ENCODE results near the gene SIGLEC15.
"Not testable (repeated sequence)": the region's sequence is repeated elsewhere in the genome, so short reads cannot be mapped to it uniquely, and the experiment has no call there.

The SIGLEC15 gene

GRCh38 chr18:45844938-45845337, 19.5 kb downstream of the SIGLEC15 start:
- no peak for DNase-seq (ENCODE audit: low spot score)

GRCh38 chr18:45845410-45845809, 19.9 kb downstream of the SIGLEC15 start:
- DNase-seq (ENCODE audit: low spot score) = no peak

- DNase-seq (ENCODE audit: low spot score) = no peak
Observed at GRCh38 chr18:45847119-45847518, 21.6 kb downstream of the SIGLEC15 start.

GRCh38 chr18:45848643-45849042, 23.2 kb downstream of the SIGLEC15 start:
- DNase-seq (ENCODE audit: low spot score) = not testable (repeated sequence)

GRCh38 chr18:45849529-45849928, 24.1 kb downstream of the SIGLEC15 start:
- no peak for DNase-seq (ENCODE audit: low spot score)

- no peak for DNase-seq (ENCODE audit: low spot score)
Observed at GRCh38 chr18:45850021-45850420, 24.5 kb downstream of the SIGLEC15 start.

GRCh38 chr18:45851161-45851925, 25.9 kb downstream of the SIGLEC15 start:
- DNase-seq (ENCODE audit: low spot score) = no peak

- no peak for DNase-seq (ENCODE audit: low spot score)
Observed at GRCh38 chr18:45852631-45853030, 27.2 kb downstream of the SIGLEC15 start.

- no peak for DNase-seq (ENCODE audit: low spot score)
Observed at GRCh38 chr18:45854036-45854586, 28.6 kb downstream of the SIGLEC15 start.

- peak; percentile 27 for DNase-seq (ENCODE audit: low spot score)
Observed at GRCh38 chr18:45856531-45856930, 31.1 kb downstream of the SIGLEC15 start.

- DNase-seq (ENCODE audit: low spot score) = no peak
Observed at GRCh38 chr18:45859334-45859733, 33.9 kb downstream of the SIGLEC15 start.

- no peak for DNase-seq (ENCODE audit: low spot score)
Observed at GRCh38 chr18:45860492-45860891, 35.0 kb downstream of the SIGLEC15 start.

- DNase-seq (ENCODE audit: low spot score) = no peak
Observed at GRCh38 chr18:45860971-45861370, 35.5 kb downstream of the SIGLEC15 start.

- no peak for DNase-seq (ENCODE audit: low spot score)
Observed at GRCh38 chr18:45861926-45862325, 36.5 kb downstream of the SIGLEC15 start.

GRCh38 chr18:45863469-45863868, 38.0 kb downstream of the SIGLEC15 start:
- no peak for DNase-seq (ENCODE audit: low spot score)

- DNase-seq (ENCODE audit: low spot score) = no peak
Observed at GRCh38 chr18:45864081-45864480, 38.6 kb downstream of the SIGLEC15 start.

GRCh38 chr18:45865466-45865865, 40.0 kb downstream of the SIGLEC15 start:
- DNase-seq (ENCODE audit: low spot score) = no peak

GRCh38 chr18:45870419-45870818, 44.9 kb downstream of the SIGLEC15 start:
- DNase-seq (ENCODE audit: low spot score) = no peak

- DNase-seq (ENCODE audit: low spot score) = peak; percentile 19
Observed at GRCh38 chr18:45871431-45872084, 46.1 kb downstream of the SIGLEC15 start.

GRCh38 chr18:45874491-45875184, 49.2 kb downstream of the SIGLEC15 start:
- DNase-seq (ENCODE audit: low spot score) = no peak

- no peak for DNase-seq (ENCODE audit: low spot score)
Observed at GRCh38 chr18:45876161-45876560, 50.7 kb downstream of the SIGLEC15 start.

- no peak for DNase-seq (ENCODE audit: low spot score)
Observed at GRCh38 chr18:45877403-45877802, 51.9 kb downstream of the SIGLEC15 start.
